IPS-18c (cell line): ENCODE results near the gene GSTM3.
"Not testable (repeated sequence)": the region's sequence is repeated elsewhere in the genome, so short reads cannot be mapped to it uniquely, and the experiment has no call there.

Source experiments
- H3K4me3 ChIP-seq: 2 replicates; pipeline ENCODE4 v1.7.0; 2013; ENCODE audit warnings: low read depth, mild to moderate bottlenecking, low read length, moderate library complexity; ENCODE audit not compliant: insufficient read depth
- H3K9me3 ChIP-seq: one replicate; pipeline ENCODE4 v1.6.1; 2013; ENCODE audit warnings: mild to moderate bottlenecking, low read length, moderate library complexity; ENCODE audit not compliant: control insufficient read depth, insufficient read depth

Gene GSTM3

GRCh38 chr1:109777980-109778625 is 37.3 kb upstream of the GSTM3 start:
- peaks cover 3% of the 10 kb centered on the region for H3K9me3 ChIP-seq
- H3K4me3 ChIP-seq, result no peak overlapping the region

GRCh38 chr1:109777436-109777835 is 36.6 kb upstream of the GSTM3 start:
- H3K9me3 ChIP-seq, result peaks cover 3% of the 10 kb centered on the region
- no peak overlapping the region for H3K4me3 ChIP-seq

- H3K4me3 ChIP-seq, result no peak overlapping the region
- H3K9me3 ChIP-seq, result peaks cover 3% of the 10 kb centered on the region
Measured at GRCh38 chr1:109776911-109777310, 36.1 kb upstream of the GSTM3 start.

- H3K9me3 ChIP-seq, result peaks cover 3% of the 10 kb centered on the region
Measured at GRCh38 chr1:109776206-109776835, 35.5 kb upstream of the GSTM3 start.

GRCh38 chr1:109775398-109775797 is 34.6 kb upstream of the GSTM3 start:
- peaks cover 2% of the 10 kb centered on the region for H3K9me3 ChIP-seq
- H3K4me3 ChIP-seq, result no peak overlapping the region

More at GRCh38 chr1:109776206-109776835, 35.5 kb upstream of the GSTM3 start:
- H3K4me3 ChIP-seq, result no peak overlapping the region

- H3K9me3 ChIP-seq, result no peaks in the 10 kb centered on the region
- H3K4me3 ChIP-seq, result no peak overlapping the region
Measured at GRCh38 chr1:109773900-109774485, 33.2 kb upstream of the GSTM3 start.

GRCh38 chr1:109773203-109773899 is 32.5 kb upstream of the GSTM3 start:
- H3K9me3 ChIP-seq, result no peaks in the 10 kb centered on the region
- no peak overlapping the region for H3K4me3 ChIP-seq

GRCh38 chr1:109772658-109773202 is 31.9 kb upstream of the GSTM3 start:
- Histone ChIP-seq H3K4me3 (no peak overlapping the region), H3K9me3 (no peaks in the 10 kb centered on the region)

- Histone ChIP-seq H3K4me3 (no peak overlapping the region), H3K9me3 (no peaks in the 10 kb centered on the region)
Measured at GRCh38 chr1:109771712-109772657, 31.1 kb upstream of the GSTM3 start.

- no peak overlapping the region for H3K4me3 ChIP-seq
- H3K9me3 ChIP-seq, result no peaks in the 10 kb centered on the region
Measured at GRCh38 chr1:109770331-109771095, 29.7 kb upstream of the GSTM3 start.

GRCh38 chr1:109769330-109770078 is 28.7 kb upstream of the GSTM3 start:
- Histone ChIP-seq H3K4me3 (no peak overlapping the region), H3K9me3 (no peaks in the 10 kb centered on the region)

GRCh38 chr1:109768820-109769219 is 28.0 kb upstream of the GSTM3 start:
- H3K9me3 ChIP-seq, result no peaks in the 10 kb centered on the region
- H3K4me3 ChIP-seq, result no peak overlapping the region

- Histone ChIP-seq H3K4me3 (no peak overlapping the region), H3K9me3 (no peaks in the 10 kb centered on the region)
Measured at GRCh38 chr1:109768335-109768650, 27.5 kb upstream of the GSTM3 start.

- Histone ChIP-seq H3K4me3 (no peak overlapping the region), H3K9me3 (no peaks in the 10 kb centered on the region)
Measured at GRCh38 chr1:109767637-109768334, 26.9 kb upstream of the GSTM3 start.

GRCh38 chr1:109766991-109767636 is 26.3 kb upstream of the GSTM3 start:
- not testable (repeated sequence) for H3K9me3 ChIP-seq

More at GRCh38 chr1:109766991-109767636, 26.3 kb upstream of the GSTM3 start:
- H3K4me3 ChIP-seq, result not testable (repeated sequence)
